ENCODE measurements around the gene CKAP2L.

DNA sequence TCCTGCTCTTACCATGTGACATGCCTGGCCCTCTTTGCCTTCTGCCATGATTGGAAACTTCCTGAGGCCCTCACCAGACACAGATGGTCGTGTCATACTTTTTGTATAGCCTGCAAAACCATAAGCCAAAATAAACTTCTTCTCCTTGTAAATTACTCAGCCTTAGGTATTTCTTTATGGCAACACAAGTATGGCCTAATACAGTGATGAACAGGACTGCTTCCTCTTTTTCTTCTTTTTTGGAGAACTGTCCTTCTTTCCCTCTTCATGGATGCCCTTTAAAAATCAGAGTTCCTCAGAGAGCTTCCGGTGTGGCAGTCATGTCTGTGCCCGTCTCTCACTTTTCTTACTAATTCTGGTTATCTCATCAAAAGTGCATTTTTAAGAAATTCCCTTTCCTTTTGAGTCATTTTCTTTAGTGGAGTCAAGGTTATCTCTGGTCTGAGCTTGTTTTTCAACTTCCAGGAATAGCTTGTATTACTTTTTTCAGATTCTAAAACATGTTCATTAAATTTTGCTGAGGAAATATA, 29.1 kb upstream of the CKAP2L start:
- TF ChIP-seq, protein P1, sequence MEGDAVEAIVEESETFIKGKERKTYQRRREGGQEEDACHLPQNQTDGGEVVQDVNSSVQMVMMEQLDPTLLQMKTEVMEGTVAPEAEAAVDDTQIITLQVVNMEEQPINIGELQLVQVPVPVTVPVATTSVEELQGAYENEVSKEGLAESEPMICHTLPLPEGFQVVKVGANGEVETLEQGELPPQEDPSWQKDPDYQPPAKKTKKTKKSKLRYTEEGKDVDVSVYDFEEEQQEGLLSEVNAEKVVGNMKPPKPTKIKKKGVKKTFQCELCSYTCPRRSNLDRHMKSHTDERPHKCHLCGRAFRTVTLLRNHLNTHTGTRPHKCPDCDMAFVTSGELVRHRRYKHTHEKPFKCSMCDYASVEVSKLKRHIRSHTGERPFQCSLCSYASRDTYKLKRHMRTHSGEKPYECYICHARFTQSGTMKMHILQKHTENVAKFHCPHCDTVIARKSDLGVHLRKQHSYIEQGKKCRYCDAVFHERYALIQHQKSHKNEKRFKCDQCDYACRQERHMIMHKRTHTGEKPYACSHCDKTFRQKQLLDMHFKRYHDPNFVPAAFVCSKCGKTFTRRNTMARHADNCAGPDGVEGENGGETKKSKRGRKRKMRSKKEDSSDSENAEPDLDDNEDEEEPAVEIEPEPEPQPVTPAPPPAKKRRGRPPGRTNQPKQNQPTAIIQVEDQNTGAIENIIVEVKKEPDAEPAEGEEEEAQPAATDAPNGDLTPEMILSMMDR (conservative IDR thresholded peaks at IDR 0.05; ENCODE audit: low read depth in 2 of 2): no peak
- TF ChIP-seq EZH2phosphoT487 (IDR thresholded peaks at IDR 0.05; ENCODE audit: unreplicated experiment): no peak
- TF ChIP-seq POLR2AphosphoS5 (IDR thresholded peaks at IDR 0.05; ENCODE audit: low read depth): no peak

All from GM23338 (cell line).